ENCODE measurements around the gene TARS3. TPM values are rescaled to one million over a fixed set of nuclear protein-coding genes. Genes with fewer than 3 reads are reported as not detected.
A peak's percentile ranks its signal among the peaks of the same experiment; 100 is the strongest.

Gene TARS3
- total and polyA plus RNA-seq, 4 donors: 3.4 to 29.0 (median 6.0) TPM

GRCh38 chr15:101641894-101642293, 82.4 kb downstream of the TARS3 start:
- WGBS, 2 donors: 44 to 48% methylated on average over 1 of the region's 1 CpG
- no peak for TF ChIP-seq CTCF (IDR thresholded peaks at IDR 0.05; ENCODE audit: control extremely low read depth, extremely low read depth)
- peaks cover 20 to 46% (median 25%) of the 10 kb centered on the region in 4 donors for H3K36me3 ChIP-seq (ENCODE audit: control insufficient read depth in 4 of 4, insufficient read depth in 4 of 4, low read length in 4 of 4)
- H3K4me1 ChIP-seq (ENCODE audit: control insufficient read depth in 5 of 5, insufficient read depth in 5 of 5, low read length in 5 of 5): peaks cover 0 to 9% (median 5%) of the 10 kb centered on the region in 5 donors
- H3K27me3 ChIP-seq (ENCODE audit: control insufficient read depth in 3 of 3, insufficient read depth in 3 of 3, low read length in 2 of 3): no peaks in the 10 kb centered on the region
- ATAC-seq (ENCODE audit: insufficient read depth, low FRiP score) (no peak), DNase-seq (peak in 2 of 3 donors; percentile 42 to 56)
- H3K9me3 ChIP-seq (ENCODE audit: control insufficient read depth in 4 of 4, insufficient read depth in 3 of 4, low read length in 3 of 4): peaks cover 0 to 3% (median 0%) of the 10 kb centered on the region in 4 donors
- no peak overlapping the region for H3K9ac ChIP-seq (ENCODE audit: insufficient read depth in 1 of 2, low read length in 2 of 2)
- no peak overlapping the region for H3K27ac ChIP-seq (ENCODE audit: low read depth in 1 of 2, low read length in 1 of 2)
- no peak overlapping the region for H3K4me3 ChIP-seq

- peak overlapping the region in 1 of 2 donors; percentile 49 for H3K27ac ChIP-seq (ENCODE audit: low read depth in 1 of 2, low read length in 1 of 2)
- H3K4me3 ChIP-seq: no peak overlapping the region
- H3K27me3 ChIP-seq (ENCODE audit: control insufficient read depth in 3 of 3, insufficient read depth in 3 of 3, low read length in 2 of 3): no peaks in the 10 kb centered on the region
- H3K4me1 ChIP-seq (ENCODE audit: control insufficient read depth in 5 of 5, insufficient read depth in 5 of 5, low read length in 5 of 5): peaks cover 0 to 9% (median 5%) of the 10 kb centered on the region in 5 donors
- H3K36me3 ChIP-seq (ENCODE audit: control insufficient read depth in 4 of 4, insufficient read depth in 4 of 4, low read length in 4 of 4): peaks cover 20 to 41% (median 25%) of the 10 kb centered on the region in 4 donors
- peaks cover 0 to 3% (median 0%) of the 10 kb centered on the region in 4 donors for H3K9me3 ChIP-seq (ENCODE audit: control insufficient read depth in 4 of 4, insufficient read depth in 3 of 4, low read length in 3 of 4)
- peak; percentile 88 for TF ChIP-seq CTCF (IDR thresholded peaks at IDR 0.05; ENCODE audit: control extremely low read depth, extremely low read depth)
- DNase-seq (peak; percentile 79 to 91 (median 87)), ATAC-seq (ENCODE audit: insufficient read depth, low FRiP score) (peak; percentile 72)
- H3K9ac ChIP-seq (ENCODE audit: insufficient read depth in 1 of 2, low read length in 2 of 2): peak overlapping the region in 1 of 2 donors; percentile 64
- WGBS, 2 donors: 25 to 29% methylated on average over 8 of the region's 8 CpGs
These were observed 83.0 kb downstream of the TARS3 start for GRCh38 chr15:101641129-101641764.

- Histone ChIP-seq H3K27me3 (ENCODE audit: control insufficient read depth in 3 of 3, insufficient read depth in 3 of 3, low read length in 2 of 3) (no peaks in the 10 kb centered on the region), H3K4me3 (no peak overlapping the region), H3K9ac (ENCODE audit: insufficient read depth in 1 of 2, low read length in 2 of 2) (no peak overlapping the region), H3K4me1 (ENCODE audit: control insufficient read depth in 5 of 5, insufficient read depth in 5 of 5, low read length in 5 of 5) (peaks cover 0 to 9% (median 5%) of the 10 kb centered on the region in 5 donors), H3K9me3 (ENCODE audit: control insufficient read depth in 4 of 4, insufficient read depth in 3 of 4, low read length in 3 of 4) (peaks cover 0 to 3% (median 0%) of the 10 kb centered on the region in 4 donors), H3K27ac (ENCODE audit: low read depth in 1 of 2, low read length in 1 of 2) (no peak overlapping the region), H3K36me3 (ENCODE audit: control insufficient read depth in 4 of 4, insufficient read depth in 4 of 4, low read length in 4 of 4) (peaks cover 15 to 25% (median 19%) of the 10 kb centered on the region in 4 donors)
- no peak for TF ChIP-seq CTCF (IDR thresholded peaks at IDR 0.05; ENCODE audit: control extremely low read depth, extremely low read depth)
- no peak for ATAC-seq (ENCODE audit: insufficient read depth, low FRiP score)
- WGBS, 2 donors: 82 to 89% methylated on average over 4 of the region's 4 CpGs
- DNase-seq: no peak
These were observed 84.6 kb downstream of the TARS3 start for GRCh38 chr15:101639667-101640066.
